SK-N-SH (cell line): ENCODE results near the gene ASIC1. TPM values are rescaled to one million over a fixed set of nuclear protein-coding genes. Genes with fewer than 3 reads are reported as not detected.
A peak's percentile ranks its signal among the peaks of the same experiment; 100 is the strongest.

Experiments used
- CTCF ChIA-PET: fragments of 300-600, 350-600 bp; formaldehyde crosslinking; extraction: SDS; loops from one replicate; lab custom pipeline; 2021; lab: Yijun Ruan, JAX
- POLR2A ChIA-PET: fragments of 350-600 bp; sonication (Branson Sonifier 250); formaldehyde crosslinking; extraction: SDS; loops from one replicate; lab custom pipeline; 2020; ENCODE audit warnings: antibody characterized with exemption, inconsistent platforms; lab: Yijun Ruan, JAX
- DNase-seq: peaks from one replicate; pipeline ENCODE4 v3.0.0; 2012
- H2AFZ ChIP-seq: fragments of 200-600 bp; sonication (generic); 2 replicates; pipeline ENCODE4 v1.8.1; 2016; ENCODE audit warnings: antibody characterized with exemption, mild to moderate bottlenecking, low read depth
- H3F3A ChIP-seq: fragments of 200-600 bp; sonication (generic); replicated peaks from 2 replicates; pipeline ENCODE3; 2016; ENCODE audit warnings: antibody characterized with exemption, mild to moderate bottlenecking; ENCODE audit not compliant: insufficient read depth
- H3K27ac ChIP-seq, 2 experiments: fragments of 200-500 bp in 1 of 2; fragments of 200-600 bp in 1 of 2; sonication (Bioruptor generic) in 1 of 2; sonication (generic), shearing (Covaris generic) in 1 of 2; 2 replicates each; pipeline versions ENCODE4 v1.5.1 to v1.6.1; 2014 to 2016; ENCODE audit warnings: low read depth in 2 of 2, inconsistent platforms in 1 of 2, low read length in 1 of 2, mild to moderate bottlenecking in 1 of 2, mixed read lengths in 1 of 2
- H3K27me3 ChIP-seq: fragments of 200-600 bp; sonication (generic), shearing (Covaris generic); 2 replicates; pipeline ENCODE4 v1.6.1; 2016; ENCODE audit warnings: mixed run types; ENCODE audit not compliant: insufficient read depth
- H3K36me3 ChIP-seq, 2 experiments: fragments of 200-500 bp in 1 of 2; fragments of 200-600 bp in 1 of 2; sonication (Bioruptor generic) in 1 of 2; sonication (generic) in 1 of 2; replicated peaks in 1 of 2; 2 replicates each; pipeline versions ENCODE3 to v1.5.1; 2014 to 2016; ENCODE audit warnings: low read length in 1 of 2, mild to moderate bottlenecking in 1 of 2; ENCODE audit not compliant: insufficient read depth in 2 of 2, control insufficient read depth in 1 of 2
- H3K4me1 ChIP-seq, 2 experiments: fragments of 200-500 bp in 1 of 2; fragments of 200-600 bp in 1 of 2; sonication (Bioruptor generic) in 1 of 2; sonication (generic), shearing (Covaris generic) in 1 of 2; 2 replicates each; pipeline versions ENCODE4 v1.5.1 to v1.6.1; 2014 to 2016; ENCODE audit warnings: low read depth in 1 of 2, low read length in 1 of 2, mixed run types in 1 of 2; ENCODE audit not compliant: insufficient read depth in 2 of 2, control insufficient read depth in 1 of 2
- H3K4me2 ChIP-seq: fragments of 200-600 bp; sonication (generic), shearing (Covaris generic); 2 replicates; pipeline ENCODE4 v1.6.1; 2017; ENCODE audit warnings: mixed run types
- H3K4me3 ChIP-seq, 2 experiments: fragments of 200-500 bp in 1 of 2; fragments of 200-600 bp in 1 of 2; sonication (Bioruptor generic) in 1 of 2; sonication (generic), shearing (Covaris generic) in 1 of 2; 2 replicates each; pipeline versions ENCODE4 v1.5.1 to v1.8.1; 2014 to 2016; ENCODE audit warnings: low read depth in 2 of 2, inconsistent platforms in 1 of 2, low read length in 1 of 2, mild to moderate bottlenecking in 1 of 2, mixed read lengths in 1 of 2, moderate library complexity in 1 of 2
- H3K79me2 ChIP-seq: fragments of 200-600 bp; sonication (generic); 2 replicates; pipeline ENCODE4 v1.8.1; 2017; ENCODE audit warnings: mild to moderate bottlenecking; ENCODE audit not compliant: insufficient read depth
- H3K9ac ChIP-seq: fragments of 200-600 bp; sonication (generic); 2 replicates; pipeline ENCODE4 v1.6.1; 2017; ENCODE audit warnings: mixed run types
- H3K9me2 ChIP-seq: fragments of 200-600 bp; sonication (generic); 2 replicates; pipeline ENCODE4 v1.6.1; 2017; ENCODE audit warnings: mixed run types
- H3K9me3 ChIP-seq: fragments of 200-600 bp; sonication (generic); 2 replicates; pipeline ENCODE4 v1.6.1; 2017; ENCODE audit warnings: mixed run types, mild to moderate bottlenecking, moderate library complexity
- H4K20me1 ChIP-seq: fragments of 200-600 bp; sonication (generic); 2 replicates; pipeline ENCODE4 v1.6.1; 2017; ENCODE audit warnings: mild to moderate bottlenecking, mixed run types; ENCODE audit not compliant: insufficient read depth
- CHD2 ChIP-seq: fragments of 150-350 bp; IDR thresholded peaks from 2 replicates; pipeline ENCODE4 v1.6.1; 2018; ENCODE audit warnings: low read length; ENCODE audit not compliant: partially characterized antibody
- ELF1 ChIP-seq: IDR thresholded peaks from 2 replicates; pipeline ENCODE4 v1.4.0; 2012
- EP300 ChIP-seq, 2 experiments: IDR thresholded peaks; 2 replicates each; pipeline versions ENCODE4 v1.4.0 to v1.6.1; 2012; ENCODE audit warnings: borderline replicate concordance in 1 of 2, low read depth in 1 of 2, low read length in 1 of 2
- FOSL2 ChIP-seq: IDR thresholded peaks from 2 replicates; pipeline ENCODE4 v1.4.0; 2012; ENCODE audit warnings: low read depth, mild to moderate bottlenecking, moderate library complexity, borderline replicate concordance
- FOXJ3 ChIP-seq: sonication (generic); formaldehyde crosslinking; IDR thresholded peaks from 2 replicates; pipeline ENCODE4 v1.5.1; 2020; ENCODE audit warnings: mild to moderate bottlenecking, missing genetic modification reagents
- GATA2 ChIP-seq: sonication (generic); formaldehyde crosslinking; IDR thresholded peaks from 2 replicates; pipeline ENCODE4 v1.5.0; 2020; ENCODE audit warnings: mild to moderate bottlenecking, missing genetic modification reagents
- NFIC ChIP-seq: IDR thresholded peaks from 2 replicates; pipeline ENCODE4 v1.4.0; 2012; ENCODE audit warnings: borderline replicate concordance
- NRF1 ChIP-seq: IDR thresholded peaks from 2 replicates; pipeline ENCODE4 v1.6.1; 2012; ENCODE audit warnings: low read depth, mild to moderate bottlenecking, low read length
- RXRA ChIP-seq: IDR thresholded peaks from 2 replicates; pipeline ENCODE4 v1.4.0; 2012; ENCODE audit warnings: low read depth, mild to moderate bottlenecking, borderline replicate concordance
- SMC3 ChIP-seq: IDR thresholded peaks from 2 replicates; pipeline ENCODE4 v1.6.1; 2012; ENCODE audit warnings: low read depth, low read length, improper control_type of control experiment
- TAF1 ChIP-seq: IDR thresholded peaks from 2 replicates; pipeline ENCODE4 v1.6.1; 2012; ENCODE audit warnings: low read depth, mild to moderate bottlenecking, low read length, moderate library complexity, borderline replicate concordance
- YY1 ChIP-seq: IDR thresholded peaks from 2 replicates; pipeline ENCODE4 v1.4.0; 2012; ENCODE audit warnings: low read depth, mild to moderate bottlenecking
- WGBS: methylation state at CpG from one replicate; pipeline ENCODE4 v1.1.6; 2017; ENCODE audit warnings: low lambda C conversion rate; 5-methylcytosine and 5-hydroxymethylcytosine counted together
- polyA plus RNA-seq, 3 experiments: library from polyadenylated mRNA; depleted of rRNA; stranded (reverse); fragments of >200 nt; gene quantifications; 2 replicates each; pipeline ENCODE4 v1.2.3, GENCODE V29; 2012
- TF ChIP-seq, protein P1 (sequence below): fragments of 200-600 bp; sonication (generic); IDR thresholded peaks from 2 replicates; pipeline ENCODE4 v1.6.1; 2017; ENCODE audit warnings: antibody characterized with exemption, mild to moderate bottlenecking, moderate library complexity
- TF ChIP-seq, protein P2 (sequence below): fragments of 150-350 bp; IDR thresholded peaks from 2 replicates; pipeline ENCODE4 v1.6.1; 2017; ENCODE audit warnings: antibody characterized with exemption, low read length, low read depth, borderline replicate concordance
- TF ChIP-seq, protein P3 (sequence below): IDR thresholded peaks from 2 replicates; pipeline ENCODE4 v1.4.0; 2012; ENCODE audit warnings: low read depth, borderline replicate concordance

ASIC1 gene
- polyA plus RNA-seq, 1 of the 3 experiments (the other 2 are of a cell fraction): 28.4 TPM

DNA sequence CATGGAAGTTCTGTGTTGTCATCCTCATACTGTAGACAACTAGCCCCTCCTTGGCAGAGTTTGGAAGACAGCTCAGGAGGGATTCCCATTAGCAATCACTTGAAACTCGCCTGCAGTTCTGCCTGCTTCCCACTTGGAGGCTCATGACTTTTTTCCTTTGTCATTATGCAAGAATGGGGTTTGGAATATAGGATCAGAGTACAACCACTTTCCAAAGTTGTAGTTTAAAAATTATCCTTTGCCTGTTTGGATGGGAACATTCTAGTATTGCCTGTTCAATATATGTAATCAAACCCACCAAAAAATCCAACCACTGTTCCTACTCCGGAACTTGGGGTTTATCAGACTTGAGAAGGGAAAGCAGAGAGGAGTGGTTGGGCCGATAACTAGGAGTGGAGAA, 44.3 kb downstream of the ASIC1 start:
- H3K4me1 ChIP-seq: peaks cover 0 to 23% of the 10 kb centered on the region in 2 experiments; a peak in 1 of 4 replicates
- no peak overlapping the region for H2AFZ ChIP-seq
- ChIA-PET POLR2A (interaction anchor here (0.7 to 2.5 kb wide), 3 partner anchors 11 to 16 kb away, joined by 3 to 11 read pairs (median 4); partner anchors contain the start of genes COX14 and SMARCD1), CTCF (interaction anchor here (0.7 to 12.3 kb wide), 13 partner anchors 10 to 323 kb away, joined by 3 to 96 read pairs (median 4); partner anchors contain the start of gene COX14)
- no peak overlapping the region for H3K4me3 ChIP-seq
- H3K9ac ChIP-seq: no peak overlapping the region
- no peaks in the 10 kb centered on the region for H4K20me1 ChIP-seq
- WGBS: 80% methylated on average over 3 of the region's 3 CpGs
- no peaks in the 10 kb centered on the region for H3K79me2 ChIP-seq
- no peaks in the 10 kb centered on the region for H3K9me2 ChIP-seq
- DNase-seq: peak; percentile 51
- H3K27ac ChIP-seq: peak overlapping the region in 1 of 2 experiments; percentile 28; a peak in 2 of 4 replicates
- H3K36me3 ChIP-seq: peaks cover 34 to 38% of the 10 kb centered on the region in 2 experiments
- H3K9me3 ChIP-seq: no peaks in the 10 kb centered on the region
- peaks cover 35% of the 10 kb centered on the region for H3F3A ChIP-seq
- TF ChIP-seq, protein P1, sequence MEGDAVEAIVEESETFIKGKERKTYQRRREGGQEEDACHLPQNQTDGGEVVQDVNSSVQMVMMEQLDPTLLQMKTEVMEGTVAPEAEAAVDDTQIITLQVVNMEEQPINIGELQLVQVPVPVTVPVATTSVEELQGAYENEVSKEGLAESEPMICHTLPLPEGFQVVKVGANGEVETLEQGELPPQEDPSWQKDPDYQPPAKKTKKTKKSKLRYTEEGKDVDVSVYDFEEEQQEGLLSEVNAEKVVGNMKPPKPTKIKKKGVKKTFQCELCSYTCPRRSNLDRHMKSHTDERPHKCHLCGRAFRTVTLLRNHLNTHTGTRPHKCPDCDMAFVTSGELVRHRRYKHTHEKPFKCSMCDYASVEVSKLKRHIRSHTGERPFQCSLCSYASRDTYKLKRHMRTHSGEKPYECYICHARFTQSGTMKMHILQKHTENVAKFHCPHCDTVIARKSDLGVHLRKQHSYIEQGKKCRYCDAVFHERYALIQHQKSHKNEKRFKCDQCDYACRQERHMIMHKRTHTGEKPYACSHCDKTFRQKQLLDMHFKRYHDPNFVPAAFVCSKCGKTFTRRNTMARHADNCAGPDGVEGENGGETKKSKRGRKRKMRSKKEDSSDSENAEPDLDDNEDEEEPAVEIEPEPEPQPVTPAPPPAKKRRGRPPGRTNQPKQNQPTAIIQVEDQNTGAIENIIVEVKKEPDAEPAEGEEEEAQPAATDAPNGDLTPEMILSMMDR: peak; percentile 58
- TF ChIP-seq SMC3: peak; percentile 20; the same call in 1 of the 2 replicates
- TF ChIP-seq RXRA: no peak
- no peak for TF ChIP-seq YY1
- TF ChIP-seq, protein P2, sequence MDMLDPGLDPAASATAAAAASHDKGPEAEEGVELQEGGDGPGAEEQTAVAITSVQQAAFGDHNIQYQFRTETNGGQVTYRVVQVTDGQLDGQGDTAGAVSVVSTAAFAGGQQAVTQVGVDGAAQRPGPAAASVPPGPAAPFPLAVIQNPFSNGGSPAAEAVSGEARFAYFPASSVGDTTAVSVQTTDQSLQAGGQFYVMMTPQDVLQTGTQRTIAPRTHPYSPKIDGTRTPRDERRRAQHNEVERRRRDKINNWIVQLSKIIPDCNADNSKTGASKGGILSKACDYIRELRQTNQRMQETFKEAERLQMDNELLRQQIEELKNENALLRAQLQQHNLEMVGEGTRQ: no peak
- H3K27me3 ChIP-seq: no peaks in the 10 kb centered on the region
- no peak overlapping the region for H3K4me2 ChIP-seq

DNA sequence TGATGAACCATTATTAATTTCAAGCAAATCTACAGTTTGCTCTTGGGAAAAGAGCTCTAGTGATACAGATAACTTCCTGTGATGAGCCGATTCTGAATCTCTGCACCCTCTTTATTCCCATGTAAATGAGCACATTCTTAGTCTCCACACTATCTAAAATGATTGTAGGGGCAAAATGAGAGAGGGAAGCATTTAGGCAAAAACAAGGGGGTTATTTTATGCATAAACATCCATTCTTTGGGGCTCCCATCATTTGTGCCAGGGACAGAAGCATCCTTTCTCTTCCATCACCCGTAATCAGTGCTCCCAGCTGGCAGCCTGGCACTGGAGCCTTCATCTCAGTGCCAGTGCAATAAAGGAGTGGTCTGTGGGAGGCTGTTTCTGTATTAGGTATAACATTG, 44.7 kb downstream of the ASIC1 start:
- Histone ChIP-seq H3K4me3 (no peak overlapping the region), H3K4me1 (peaks cover 0 to 23% of the 10 kb centered on the region in 2 experiments; a peak in 1 of 4 replicates), H3K79me2 (no peaks in the 10 kb centered on the region), H3K9ac (no peak overlapping the region), H3K9me2 (no peaks in the 10 kb centered on the region), H3F3A (peaks cover 35% of the 10 kb centered on the region), H3K27me3 (no peaks in the 10 kb centered on the region)
- POLR2A ChIA-PET: interaction anchor here (0.7 to 2.5 kb wide), 3 partner anchors 10 to 17 kb away, joined by 3 to 11 read pairs (median 4); partner anchors contain the start of genes COX14 and SMARCD1
- CTCF ChIA-PET: interaction anchor here (0.9 to 12.3 kb wide), 11 partner anchors 9 to 73 kb away, joined by 3 to 96 read pairs (median 4); partner anchors contain the start of genes CERS5 and COX14
- no peak for DNase-seq
- TF ChIP-seq FOXJ3 (CRISPR knock-in tag): no peak
- no peak for TF ChIP-seq ELF1
- no peak for TF ChIP-seq EP300 (IDR thresholded peaks at IDR 0.05; ENCODE audit: borderline replicate concordance in 1 of 2, low read depth in 1 of 2, low read length in 1 of 2)
- TF ChIP-seq TAF1: no peak
- no peak for TF ChIP-seq FOSL2
- TF ChIP-seq GATA2: no peak
- TF ChIP-seq NRF1: no peak
- TF ChIP-seq, protein P3, sequence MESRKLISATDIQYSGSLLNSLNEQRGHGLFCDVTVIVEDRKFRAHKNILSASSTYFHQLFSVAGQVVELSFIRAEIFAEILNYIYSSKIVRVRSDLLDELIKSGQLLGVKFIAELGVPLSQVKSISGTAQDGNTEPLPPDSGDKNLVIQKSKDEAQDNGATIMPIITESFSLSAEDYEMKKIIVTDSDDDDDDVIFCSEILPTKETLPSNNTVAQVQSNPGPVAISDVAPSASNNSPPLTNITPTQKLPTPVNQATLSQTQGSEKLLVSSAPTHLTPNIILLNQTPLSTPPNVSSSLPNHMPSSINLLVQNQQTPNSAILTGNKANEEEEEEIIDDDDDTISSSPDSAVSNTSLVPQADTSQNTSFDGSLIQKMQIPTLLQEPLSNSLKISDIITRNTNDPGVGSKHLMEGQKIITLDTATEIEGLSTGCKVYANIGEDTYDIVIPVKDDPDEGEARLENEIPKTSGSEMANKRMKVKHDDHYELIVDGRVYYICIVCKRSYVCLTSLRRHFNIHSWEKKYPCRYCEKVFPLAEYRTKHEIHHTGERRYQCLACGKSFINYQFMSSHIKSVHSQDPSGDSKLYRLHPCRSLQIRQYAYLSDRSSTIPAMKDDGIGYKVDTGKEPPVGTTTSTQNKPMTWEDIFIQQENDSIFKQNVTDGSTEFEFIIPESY: no peak
- TF ChIP-seq YY1: no peak
- no peak for TF ChIP-seq NFIC
- no peak for TF ChIP-seq CHD2
- TF ChIP-seq, all 33 proteins: peak for 0
- no peak overlapping the region for H3K4me2 ChIP-seq
- H3K27ac ChIP-seq: peak overlapping the region; percentile 28 to 39; a peak in 2 of 4 replicates
- no peak overlapping the region for H2AFZ ChIP-seq
- WGBS: 100% methylated on average over 2 of the region's 2 CpGs
- no peaks in the 10 kb centered on the region for H3K9me3 ChIP-seq
- H4K20me1 ChIP-seq: no peaks in the 10 kb centered on the region
- H3K36me3 ChIP-seq: peaks cover 29 to 33% of the 10 kb centered on the region in 2 experiments
